NB4 (cell line): ENCODE data around the gene NELL1.

Experiments used
- MYC ChIP-seq: IDR thresholded peaks from 2 replicates; pipeline ENCODE4 v1.6.1; 2011; ENCODE audit warnings: low read depth, low read length
- POLR2A ChIP-seq: IDR thresholded peaks from 2 replicates; pipeline ENCODE4 v1.6.1; 2011; ENCODE audit warnings: mild to moderate bottlenecking; ENCODE audit not compliant: insufficient read length; ENCODE audit errors: extremely low read depth
- TF ChIP-seq, protein P1 (sequence below): IDR thresholded peaks from one replicate; pipeline ENCODE4 v1.5.1; 2012; ENCODE audit warnings: low read depth, low read length
- TF ChIP-seq, protein P2 (sequence below): IDR thresholded peaks from 2 replicates; pipeline ENCODE4 v1.6.1; 2011; ENCODE audit warnings: low read depth, low read length

DNA sequence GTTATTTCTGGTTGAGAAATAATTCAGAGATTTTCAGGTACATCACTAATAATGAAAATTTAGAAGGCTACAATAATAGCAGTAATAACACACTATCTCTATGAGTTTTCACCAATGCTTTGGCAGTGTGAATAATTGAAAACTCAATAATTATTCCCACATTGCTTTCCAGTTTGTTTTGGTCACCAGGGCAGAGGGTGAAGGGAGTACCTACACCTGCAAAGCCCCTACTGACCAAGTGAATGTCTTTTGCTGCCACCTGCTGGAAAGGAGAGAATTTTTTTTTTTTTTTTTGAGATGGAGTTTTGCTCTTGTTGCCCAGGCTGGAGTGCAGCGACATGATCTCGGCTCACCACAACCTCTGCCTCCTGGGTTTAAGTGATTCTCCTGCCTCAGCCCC lies 3.2 kb downstream of the NELL1 start:
- TF ChIP-seq, protein P1, sequence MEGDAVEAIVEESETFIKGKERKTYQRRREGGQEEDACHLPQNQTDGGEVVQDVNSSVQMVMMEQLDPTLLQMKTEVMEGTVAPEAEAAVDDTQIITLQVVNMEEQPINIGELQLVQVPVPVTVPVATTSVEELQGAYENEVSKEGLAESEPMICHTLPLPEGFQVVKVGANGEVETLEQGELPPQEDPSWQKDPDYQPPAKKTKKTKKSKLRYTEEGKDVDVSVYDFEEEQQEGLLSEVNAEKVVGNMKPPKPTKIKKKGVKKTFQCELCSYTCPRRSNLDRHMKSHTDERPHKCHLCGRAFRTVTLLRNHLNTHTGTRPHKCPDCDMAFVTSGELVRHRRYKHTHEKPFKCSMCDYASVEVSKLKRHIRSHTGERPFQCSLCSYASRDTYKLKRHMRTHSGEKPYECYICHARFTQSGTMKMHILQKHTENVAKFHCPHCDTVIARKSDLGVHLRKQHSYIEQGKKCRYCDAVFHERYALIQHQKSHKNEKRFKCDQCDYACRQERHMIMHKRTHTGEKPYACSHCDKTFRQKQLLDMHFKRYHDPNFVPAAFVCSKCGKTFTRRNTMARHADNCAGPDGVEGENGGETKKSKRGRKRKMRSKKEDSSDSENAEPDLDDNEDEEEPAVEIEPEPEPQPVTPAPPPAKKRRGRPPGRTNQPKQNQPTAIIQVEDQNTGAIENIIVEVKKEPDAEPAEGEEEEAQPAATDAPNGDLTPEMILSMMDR, result peak; percentile 12
- no peak for TF ChIP-seq POLR2A
- TF ChIP-seq MYC, result no peak
- TF ChIP-seq, protein P2, sequence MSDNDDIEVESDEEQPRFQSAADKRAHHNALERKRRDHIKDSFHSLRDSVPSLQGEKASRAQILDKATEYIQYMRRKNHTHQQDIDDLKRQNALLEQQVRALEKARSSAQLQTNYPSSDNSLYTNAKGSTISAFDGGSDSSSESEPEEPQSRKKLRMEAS, result no peak
